Mammary epithelial cell (primary cell): ENCODE measurements around the gene PRKCH.

Source experiments
- CTCF ChIP-seq, 2 donors: IDR thresholded peaks in 1 of 2; conservative IDR thresholded peaks in 1 of 2; 2 replicates each; pipeline ENCODE4 v1.5.1; 2011 to 2012; ENCODE audit warnings: inconsistent platforms in 2 of 2, low read length in 2 of 2, mild to moderate bottlenecking in 2 of 2, control low read depth in 1 of 2, low read depth in 1 of 2; ENCODE audit not compliant: insufficient read depth in 1 of 2; ENCODE audit errors: extremely low read depth in 1 of 2
- EZH2 ChIP-seq: IDR thresholded peaks from 2 replicates; pipeline ENCODE4 v1.6.1; 2012; ENCODE audit warnings: low read length, inconsistent platforms, borderline replicate concordance

GRCh38 chr14:61499991-61500390, 178.6 kb downstream of the PRKCH start:
- TF ChIP-seq CTCF (conservative IDR thresholded peaks at IDR 0.05 in 1 of 2, IDR thresholded peaks at IDR 0.05 in 1 of 2; ENCODE audit: extremely low read depth in 1 of 2, insufficient read depth in 1 of 2, low read depth in 1 of 2, low read length in 2 of 2) (no peak), EZH2 (no peak)
